Suprapubic skin (tissue), 4 donors: ENCODE data around the gene POMGNT2. TPM values are rescaled to one million over a fixed set of nuclear protein-coding genes. Genes with fewer than 3 reads are reported as not detected.

Experiments used
- DNase-seq, 2 donors: peaks; one replicate each; pipeline ENCODE4 v3.0.0-alpha.2; 2019; ENCODE audit warnings: low spot score in 2 of 2
- H3K27ac ChIP-seq: fragments of 200-600 bp; sonication (generic); one replicate; pipeline ENCODE4 v1.5.1; 2019
- H3K27me3 ChIP-seq: fragments of 200-600 bp; sonication (generic); one replicate; pipeline ENCODE4 v1.5.1; 2019
- H3K36me3 ChIP-seq: fragments of 200-600 bp; sonication (generic); one replicate; pipeline ENCODE4 v1.5.1; 2019
- H3K4me1 ChIP-seq: fragments of 200-600 bp; sonication (generic); one replicate; pipeline ENCODE4 v1.5.1; 2019
- H3K4me3 ChIP-seq: fragments of 200-600 bp; sonication (generic); one replicate; pipeline ENCODE4 v1.5.1; 2019; ENCODE audit warnings: mild to moderate bottlenecking
- H3K9me3 ChIP-seq: fragments of 200-600 bp; sonication (generic); one replicate; pipeline ENCODE4 v1.5.1; 2019
- EP300 ChIP-seq: sonication (generic); formaldehyde crosslinking; IDR thresholded peaks from one replicate; pipeline ENCODE4 v1.6.1; 2017; ENCODE audit warnings: antibody characterized with exemption
- POLR2A ChIP-seq, 2 donors: fragments of 450-650 bp; IDR thresholded peaks; one replicate each; pipeline ENCODE4 v1.6.1; 2017; ENCODE audit warnings: antibody characterized with exemption in 2 of 2, mild to moderate bottlenecking in 2 of 2, moderate library complexity in 2 of 2
- POLR2AphosphoS5 ChIP-seq, 3 donors: sonication (generic); formaldehyde crosslinking; IDR thresholded peaks; one replicate each; pipeline ENCODE4 v1.6.1; 2017; ENCODE audit warnings: antibody characterized with exemption in 3 of 3
- WGBS: methylation state at CpG from one replicate; pipeline ENCODE4 v1.1.5; 2018; 5-methylcytosine and 5-hydroxymethylcytosine counted together
- total RNA-seq, 4 donors: library from RNA; depleted of rRNA; stranded (reverse); fragments of >200 nt; gene quantifications; one replicate each; pipeline ENCODE4 v1.1.0, GENCODE V29; 2016
- TF ChIP-seq, protein P1 (sequence below), 2 donors: fragments of 200-600 bp in 1 of 2; fragments of 450-650 bp in 1 of 2; sonication (generic) in 1 of 2; IDR thresholded peaks; one replicate each; pipeline ENCODE4 v1.5.1; 2016 to 2019; ENCODE audit warnings: antibody characterized with exemption in 2 of 2, mild to moderate bottlenecking in 1 of 2, moderate library complexity in 1 of 2

POMGNT2 gene
- total RNA-seq = 10 to 100 TPM; 15.8 to 29.9 (median 24.1) TPM

DNA sequence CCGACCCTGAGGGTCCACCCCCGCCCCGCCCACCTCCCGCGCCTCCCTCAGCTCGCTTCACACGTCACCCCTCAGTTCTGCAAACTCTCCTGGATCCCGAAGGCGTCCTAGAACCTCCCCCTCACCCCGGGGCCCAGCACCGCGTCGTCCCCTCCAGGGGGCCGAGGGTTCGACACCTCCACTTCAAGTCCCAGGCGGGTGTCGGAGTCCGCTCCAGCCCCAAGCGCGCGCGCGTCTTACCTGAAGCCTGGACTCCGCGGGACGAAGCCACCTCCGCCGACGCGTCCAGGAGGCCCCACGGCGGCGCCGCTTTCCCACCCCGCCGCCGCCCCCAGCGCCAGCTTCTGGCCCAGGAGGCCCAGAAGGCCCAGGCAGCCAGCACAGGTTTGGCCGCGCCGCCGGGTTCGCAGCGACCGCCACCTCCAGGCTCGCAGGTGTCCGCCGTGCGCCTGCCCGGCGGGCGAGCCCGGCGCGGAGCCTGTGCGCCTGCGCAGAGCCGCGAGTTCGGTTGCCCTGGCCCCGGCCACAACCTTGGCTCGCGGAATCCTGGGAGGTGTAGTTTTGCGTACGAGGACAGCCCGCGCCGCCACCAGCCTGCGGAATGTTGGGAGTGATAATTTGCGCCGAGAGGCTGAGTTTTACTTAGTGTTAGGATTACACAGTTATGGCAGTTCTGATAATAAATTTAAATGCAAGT, at the start of gene POMGNT2:
POMGNT2 (minus strand) TSS at position 484 of the 697 bp plus-strand sequence. CDS start 24,648 bp downstream, outside the sequence.
- H3K27me3 ChIP-seq = no peaks in the 10 kb centered on the region
- DNase-seq = peak; percentile 91 to 92
- WGBS = 0% methylated on average over 5 of the region's 71 CpGs
- peak within 1 kb of the TSS; percentile 13 for H3K27ac ChIP-seq
- no peaks in the 10 kb centered on the region for H3K9me3 ChIP-seq
- H3K4me1 ChIP-seq = peaks cover 22% of the 10 kb centered on the region
- TF ChIP-seq POLR2AphosphoS5 (IDR thresholded peaks at IDR 0.05) (no peak), POLR2A (IDR thresholded peaks at IDR 0.05) (no peak), EP300 (no peak)
- TF ChIP-seq, protein P1, sequence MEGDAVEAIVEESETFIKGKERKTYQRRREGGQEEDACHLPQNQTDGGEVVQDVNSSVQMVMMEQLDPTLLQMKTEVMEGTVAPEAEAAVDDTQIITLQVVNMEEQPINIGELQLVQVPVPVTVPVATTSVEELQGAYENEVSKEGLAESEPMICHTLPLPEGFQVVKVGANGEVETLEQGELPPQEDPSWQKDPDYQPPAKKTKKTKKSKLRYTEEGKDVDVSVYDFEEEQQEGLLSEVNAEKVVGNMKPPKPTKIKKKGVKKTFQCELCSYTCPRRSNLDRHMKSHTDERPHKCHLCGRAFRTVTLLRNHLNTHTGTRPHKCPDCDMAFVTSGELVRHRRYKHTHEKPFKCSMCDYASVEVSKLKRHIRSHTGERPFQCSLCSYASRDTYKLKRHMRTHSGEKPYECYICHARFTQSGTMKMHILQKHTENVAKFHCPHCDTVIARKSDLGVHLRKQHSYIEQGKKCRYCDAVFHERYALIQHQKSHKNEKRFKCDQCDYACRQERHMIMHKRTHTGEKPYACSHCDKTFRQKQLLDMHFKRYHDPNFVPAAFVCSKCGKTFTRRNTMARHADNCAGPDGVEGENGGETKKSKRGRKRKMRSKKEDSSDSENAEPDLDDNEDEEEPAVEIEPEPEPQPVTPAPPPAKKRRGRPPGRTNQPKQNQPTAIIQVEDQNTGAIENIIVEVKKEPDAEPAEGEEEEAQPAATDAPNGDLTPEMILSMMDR (IDR thresholded peaks at IDR 0.05) = no peak
- peak within 1 kb of the TSS; percentile 71 for H3K4me3 ChIP-seq
- H3K36me3 ChIP-seq = no peaks in the 10 kb centered on the region

DNA sequence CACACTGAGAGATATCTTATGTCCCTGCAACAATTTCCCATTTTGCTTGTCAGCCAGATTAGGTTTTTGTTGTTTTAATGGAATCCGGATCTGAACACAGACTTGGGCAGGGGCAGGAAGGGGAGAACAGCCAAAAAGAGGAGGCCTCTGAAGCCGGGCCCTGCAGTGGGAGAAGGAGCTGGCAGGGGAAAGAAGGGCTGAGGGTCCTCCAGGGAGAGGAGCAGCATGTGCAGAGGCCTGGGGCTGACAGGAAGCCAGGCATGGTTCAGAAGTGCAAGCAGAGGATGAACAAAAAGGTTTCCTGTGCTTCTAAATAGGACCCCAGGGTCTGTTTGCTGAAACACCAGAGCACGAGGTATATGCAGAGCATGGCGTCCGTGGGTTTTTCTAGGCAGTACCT, 49.1 kb upstream of the POMGNT2 start:
- no peak overlapping the region for H3K4me3 ChIP-seq
- H3K27ac ChIP-seq = no peak overlapping the region
- no peak for DNase-seq

DNA sequence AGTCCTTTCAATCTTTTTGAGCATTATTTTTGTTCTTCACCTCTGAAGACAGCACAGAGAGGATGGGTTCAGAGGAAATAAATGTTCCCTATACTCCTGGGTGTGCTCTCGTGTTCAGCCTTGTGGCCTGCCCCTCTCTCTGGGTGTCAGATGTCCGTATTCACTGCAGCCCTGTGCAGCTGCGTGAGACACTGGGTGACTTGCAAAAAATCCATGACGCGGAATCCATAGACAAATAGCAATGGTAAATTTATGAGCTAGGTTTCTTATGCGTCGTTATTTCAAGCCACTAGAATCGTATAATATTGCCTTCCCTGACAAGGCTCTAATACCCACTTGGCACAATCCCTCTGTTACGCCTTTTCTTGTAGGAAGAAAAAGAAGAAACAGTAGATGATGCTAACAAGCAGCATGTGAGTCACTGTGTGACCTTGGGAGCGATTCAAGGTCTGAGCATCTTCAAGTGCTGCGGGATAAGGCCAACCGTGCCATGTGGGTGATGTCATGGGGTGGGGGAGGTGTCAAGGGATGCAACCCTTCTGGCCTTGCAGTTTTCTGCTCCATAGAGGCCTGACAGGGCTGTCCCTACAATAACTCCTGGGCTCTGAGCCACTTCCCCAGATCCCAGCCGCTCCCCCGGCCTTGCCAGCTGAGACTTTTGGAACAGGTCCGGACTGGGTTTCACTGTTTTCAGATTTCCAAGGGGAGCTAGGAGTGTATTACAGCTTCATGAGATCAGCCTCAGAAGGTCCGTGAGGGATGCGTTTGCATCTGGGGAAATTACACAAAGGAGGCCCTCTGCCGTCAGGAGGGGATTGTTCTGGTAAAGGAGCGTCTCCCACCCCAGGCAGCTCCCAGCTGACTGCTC, 47.6 kb upstream of the POMGNT2 start:
- Histone ChIP-seq H3K4me3 (no peak overlapping the region), H3K4me1 (peaks cover 20% of the 10 kb centered on the region), H3K9me3 (no peaks in the 10 kb centered on the region), H3K36me3 (no peaks in the 10 kb centered on the region), H3K27me3 (no peaks in the 10 kb centered on the region), H3K27ac (no peak overlapping the region)
- peak; percentile 72 to 85 for DNase-seq
- WGBS = 35% methylated on average over 19 of the region's 19 CpGs
- TF ChIP-seq POLR2AphosphoS5 (IDR thresholded peaks at IDR 0.05) (peak in 1 of 3 donors; percentile 66), POLR2A (IDR thresholded peaks at IDR 0.05) (no peak)

More for the DNA sequence above, 49.1 kb upstream of the POMGNT2 start:
- peaks cover 20% of the 10 kb centered on the region for H3K4me1 ChIP-seq
- H3K36me3 ChIP-seq = no peaks in the 10 kb centered on the region
- WGBS = 80% methylated on average over 5 of the region's 5 CpGs
- no peaks in the 10 kb centered on the region for H3K27me3 ChIP-seq
- H3K9me3 ChIP-seq = no peaks in the 10 kb centered on the region
- TF ChIP-seq, protein P1 (IDR thresholded peaks at IDR 0.05) = no peak
- no peak for TF ChIP-seq POLR2A (IDR thresholded peaks at IDR 0.05)

DNA sequence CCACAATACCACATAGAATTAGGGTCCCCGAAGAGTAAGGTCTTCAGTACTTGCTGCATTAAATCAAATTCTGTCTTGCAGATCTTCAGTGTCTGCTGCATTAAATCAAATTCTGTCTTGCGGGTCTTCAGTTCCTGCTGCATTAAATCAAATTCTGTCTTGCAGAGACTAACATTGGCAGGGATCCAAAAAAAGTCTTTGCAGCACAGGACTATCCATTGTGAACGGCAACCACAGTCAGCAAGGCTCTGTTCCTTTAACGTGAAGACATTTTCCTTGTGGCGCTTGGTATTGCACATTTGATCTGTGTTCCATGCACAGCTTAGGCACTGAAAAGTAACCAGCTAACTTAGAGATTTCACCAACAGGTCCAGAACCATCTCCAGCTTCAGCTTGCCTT, 46.8 kb upstream of the POMGNT2 start:
- no peak overlapping the region for H3K4me3 ChIP-seq
- peaks cover 20% of the 10 kb centered on the region for H3K4me1 ChIP-seq
- H3K27me3 ChIP-seq = no peaks in the 10 kb centered on the region
- no peak overlapping the region for H3K27ac ChIP-seq
- WGBS = 20% methylated on average over 5 of the region's 5 CpGs
- H3K36me3 ChIP-seq = no peaks in the 10 kb centered on the region
- TF ChIP-seq, protein P1 (IDR thresholded peaks at IDR 0.05) = no peak
- no peak for TF ChIP-seq POLR2A (IDR thresholded peaks at IDR 0.05)
- no peak for TF ChIP-seq POLR2AphosphoS5 (IDR thresholded peaks at IDR 0.05)
- no peak for TF ChIP-seq EP300
- H3K9me3 ChIP-seq = no peaks in the 10 kb centered on the region
- no peak for DNase-seq

DNA sequence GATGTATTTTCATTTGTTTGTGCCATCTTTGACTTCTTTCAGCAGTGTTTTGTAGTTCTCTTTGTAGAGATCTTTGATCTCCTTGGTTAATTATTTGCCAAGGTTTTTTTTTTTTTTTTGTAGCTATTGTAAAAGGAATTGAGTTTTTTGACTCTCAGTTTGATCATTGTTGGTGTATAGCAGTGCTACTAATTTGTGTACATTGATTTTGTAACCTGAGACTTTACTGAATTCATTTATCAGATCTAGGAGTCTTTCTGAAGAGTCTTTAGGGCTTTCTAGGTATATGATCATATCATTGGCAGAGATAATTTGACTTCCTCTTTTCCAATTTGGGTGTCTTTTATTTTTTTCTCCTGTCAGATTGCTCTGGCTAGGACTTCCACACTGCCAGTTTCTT, 42.2 kb upstream of the POMGNT2 start:
- H3K27me3 ChIP-seq = no peaks in the 10 kb centered on the region
- peaks cover 9% of the 10 kb centered on the region for H3K4me1 ChIP-seq
- no peak overlapping the region for H3K4me3 ChIP-seq
- TF ChIP-seq POLR2A (IDR thresholded peaks at IDR 0.05) (no peak), EP300 (no peak), POLR2AphosphoS5 (IDR thresholded peaks at IDR 0.05) (no peak)
- DNase-seq = no peak
- no peaks in the 10 kb centered on the region for H3K36me3 ChIP-seq
- no peaks in the 10 kb centered on the region for H3K9me3 ChIP-seq
- no peak overlapping the region for H3K27ac ChIP-seq

DNA sequence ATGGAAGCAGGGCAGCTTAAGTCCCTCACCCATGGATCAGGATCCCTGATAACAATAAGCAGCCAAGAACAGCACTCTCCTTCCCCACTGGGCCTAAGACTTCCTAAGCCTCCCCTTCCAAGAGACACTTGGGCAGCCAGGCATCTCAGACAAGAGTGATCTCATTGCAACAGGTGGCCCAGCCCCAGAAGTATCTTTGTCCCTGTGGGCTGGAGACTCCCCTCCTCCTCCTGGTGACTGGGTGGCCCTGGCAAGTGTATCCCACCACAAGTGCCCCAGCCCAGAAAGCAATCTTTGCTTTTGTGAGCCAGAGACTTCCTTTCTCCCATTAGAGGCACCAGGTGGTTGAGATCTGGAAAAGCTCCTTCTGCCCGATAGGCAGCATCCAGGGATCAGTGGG, 40.7 kb upstream of the POMGNT2 start:
- DNase-seq = no peak
- TF ChIP-seq, protein P1 (IDR thresholded peaks at IDR 0.05) = no peak
- TF ChIP-seq POLR2AphosphoS5 (IDR thresholded peaks at IDR 0.05) (no peak), POLR2A (IDR thresholded peaks at IDR 0.05) (no peak), EP300 (no peak)
- H3K27me3 ChIP-seq = no peaks in the 10 kb centered on the region
- no peak overlapping the region for H3K4me3 ChIP-seq
- no peaks in the 10 kb centered on the region for H3K36me3 ChIP-seq
- no peaks in the 10 kb centered on the region for H3K9me3 ChIP-seq
- no peaks in the 10 kb centered on the region for H3K4me1 ChIP-seq
- 100% methylated on average over 1 of the region's 1 CpG for WGBS
- H3K27ac ChIP-seq = no peak overlapping the region
